Medulla oblongata (tissue), 1 donor: ENCODE measurements around the gene PPP1R9B.

Experiments used
- DNase-seq: peaks from one replicate; pipeline ENCODE4 v3.0.0-alpha.2; 2015; ENCODE audit errors: extremely low spot score

The PPP1R9B gene

DNA sequence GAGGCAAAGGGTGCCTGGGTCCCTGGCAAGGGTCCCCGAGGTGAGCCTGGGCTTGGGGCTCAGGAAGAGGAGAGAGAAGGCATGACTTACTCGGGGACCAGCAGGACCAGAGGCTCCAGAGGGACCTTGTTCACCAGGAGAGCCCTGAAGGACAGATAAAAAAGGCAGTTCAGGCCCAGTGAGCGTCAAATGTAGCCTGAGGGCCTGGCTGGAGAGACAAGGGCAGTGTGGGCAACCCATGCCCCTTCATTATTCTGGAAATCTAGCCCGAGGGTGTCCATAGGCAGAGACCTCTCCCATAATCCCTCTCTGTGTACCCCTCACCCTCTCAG is 36.9 kb upstream of the PPP1R9B start:
- no peak for DNase-seq

DNA sequence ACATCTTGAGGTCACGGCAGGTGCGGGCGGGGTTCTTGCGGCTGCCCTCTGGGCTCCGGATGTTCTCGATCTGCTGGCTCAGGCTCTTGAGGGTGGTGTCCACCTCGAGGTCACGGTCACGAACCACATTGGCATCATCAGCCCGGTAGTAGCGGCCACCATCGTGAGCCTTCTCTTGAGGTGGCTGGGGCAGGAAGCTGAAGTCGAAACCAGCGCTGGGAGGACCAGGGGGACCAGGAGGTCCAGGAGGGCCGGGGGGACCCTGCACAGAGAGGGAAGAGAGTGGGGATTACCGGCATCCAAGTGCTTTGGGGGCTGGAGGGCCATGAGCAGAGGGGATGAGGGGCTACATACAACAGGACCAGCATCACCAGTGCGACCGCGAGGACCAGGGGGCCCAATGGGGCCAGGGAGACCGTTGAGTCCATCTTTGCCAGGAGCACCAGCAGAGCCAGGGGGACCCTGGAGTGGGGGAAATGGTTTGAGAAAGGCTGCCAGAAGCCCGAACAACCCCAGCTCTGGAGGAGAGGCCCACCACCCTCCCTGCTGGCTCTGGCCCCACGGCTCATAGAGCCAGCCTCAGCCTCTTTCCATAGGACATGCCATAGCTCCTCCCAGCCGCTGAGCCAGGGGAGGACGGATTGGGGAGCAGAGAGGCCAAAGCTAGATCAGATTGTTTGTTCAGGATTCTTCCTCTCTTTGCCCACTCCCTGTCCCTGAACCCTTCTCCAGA is 36.4 kb upstream of the PPP1R9B start:
- DNase-seq: no peak

DNA sequence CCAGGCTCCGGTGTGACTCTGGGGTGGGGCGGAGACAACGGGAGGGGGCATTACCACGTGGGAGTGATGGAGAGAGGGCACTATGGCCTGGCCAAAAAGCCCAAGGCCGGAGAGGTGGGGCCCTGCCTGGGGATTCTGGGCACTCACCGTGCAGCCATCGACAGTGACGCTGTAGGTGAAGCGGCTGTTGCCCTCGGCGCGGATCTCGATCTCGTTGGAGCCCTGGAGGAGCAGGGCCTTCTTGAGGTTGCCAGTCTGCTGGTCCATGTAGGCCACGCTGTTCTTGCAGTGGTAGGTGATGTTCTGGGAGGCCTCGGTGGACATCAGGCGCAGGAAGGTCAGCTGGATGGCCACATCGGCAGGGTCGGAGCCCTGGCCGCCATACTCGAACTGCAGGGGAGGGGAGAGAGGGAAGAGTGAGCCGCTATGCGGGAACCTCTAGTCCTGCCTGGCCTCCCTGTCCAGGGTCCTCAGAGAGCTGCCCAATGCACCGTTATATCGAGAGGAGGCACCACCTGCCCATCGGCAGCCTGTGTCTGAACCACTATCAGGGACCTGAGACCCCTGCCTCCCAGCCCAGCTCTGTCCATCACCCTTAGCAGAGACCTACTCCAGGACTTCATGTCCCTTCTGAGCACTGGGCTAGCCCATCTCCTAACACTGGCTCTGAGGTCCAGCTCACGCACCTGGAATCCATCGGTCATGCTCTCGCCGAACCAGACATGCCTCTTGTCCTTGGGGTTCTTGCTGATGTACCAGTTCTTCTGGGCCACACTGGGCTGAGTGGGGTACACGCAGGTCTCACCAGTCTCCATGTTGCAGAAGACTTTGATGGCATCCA is 35.4 kb upstream of the PPP1R9B start:
- no peak for DNase-seq

DNA sequence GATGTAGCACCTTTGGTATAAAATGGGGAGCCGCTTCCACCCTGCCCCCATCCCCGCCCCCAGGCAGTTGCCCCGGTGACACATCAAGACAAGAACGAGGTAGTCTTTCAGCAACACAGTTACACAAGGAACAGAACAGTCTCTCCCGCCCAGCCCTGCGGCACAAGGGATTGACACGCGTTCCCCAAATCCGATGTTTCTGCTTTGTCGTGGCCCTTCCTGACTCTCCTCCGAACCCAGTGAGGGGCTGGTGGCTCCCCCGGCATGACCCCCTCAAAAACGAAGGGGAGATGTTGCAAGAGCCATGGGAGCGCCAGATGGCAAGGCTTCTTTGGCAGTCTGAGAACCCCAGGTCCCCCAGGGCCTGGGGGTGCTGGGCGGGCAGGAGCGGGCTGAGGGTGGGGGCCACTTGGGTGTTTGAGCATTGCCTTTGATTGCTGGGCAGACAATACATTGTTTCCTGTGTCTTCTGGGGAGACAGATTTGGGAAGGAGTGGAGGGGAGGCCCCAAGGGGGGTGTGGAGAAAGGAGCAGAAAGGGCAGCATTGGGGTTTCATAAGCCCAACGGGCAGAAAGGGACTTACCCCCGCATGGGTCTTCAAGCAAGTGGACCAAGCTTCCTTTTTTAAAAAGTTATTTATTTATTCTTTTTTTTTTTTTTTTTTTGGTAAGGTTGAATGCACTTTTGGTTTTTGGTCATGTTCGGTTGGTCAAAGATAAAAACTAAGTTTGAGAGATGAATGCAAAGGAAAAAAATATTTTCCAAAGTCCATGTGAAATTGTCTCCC is 34.3 kb upstream of the PPP1R9B start:
- DNase-seq: no peak

DNA sequence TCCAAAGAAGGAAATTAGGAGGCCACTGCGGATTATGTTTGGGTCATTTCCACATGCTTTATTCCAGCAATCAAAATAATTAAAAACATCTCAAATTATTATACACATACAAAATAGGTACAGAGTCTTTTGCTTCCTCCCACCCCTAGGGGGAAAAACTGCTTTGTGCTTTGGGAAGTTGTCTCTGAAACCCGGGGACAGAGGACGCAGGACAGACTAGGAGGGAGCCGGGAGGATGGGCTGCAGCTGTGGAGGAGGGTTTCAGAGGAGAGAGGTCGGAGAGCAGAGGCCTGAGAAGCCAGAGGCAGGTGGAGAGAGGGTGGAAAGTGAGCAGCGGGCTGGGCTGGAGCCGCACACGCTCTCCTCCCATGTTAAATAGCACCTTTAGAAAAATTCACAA is 33.6 kb upstream of the PPP1R9B start:
- no peak for DNase-seq

DNA sequence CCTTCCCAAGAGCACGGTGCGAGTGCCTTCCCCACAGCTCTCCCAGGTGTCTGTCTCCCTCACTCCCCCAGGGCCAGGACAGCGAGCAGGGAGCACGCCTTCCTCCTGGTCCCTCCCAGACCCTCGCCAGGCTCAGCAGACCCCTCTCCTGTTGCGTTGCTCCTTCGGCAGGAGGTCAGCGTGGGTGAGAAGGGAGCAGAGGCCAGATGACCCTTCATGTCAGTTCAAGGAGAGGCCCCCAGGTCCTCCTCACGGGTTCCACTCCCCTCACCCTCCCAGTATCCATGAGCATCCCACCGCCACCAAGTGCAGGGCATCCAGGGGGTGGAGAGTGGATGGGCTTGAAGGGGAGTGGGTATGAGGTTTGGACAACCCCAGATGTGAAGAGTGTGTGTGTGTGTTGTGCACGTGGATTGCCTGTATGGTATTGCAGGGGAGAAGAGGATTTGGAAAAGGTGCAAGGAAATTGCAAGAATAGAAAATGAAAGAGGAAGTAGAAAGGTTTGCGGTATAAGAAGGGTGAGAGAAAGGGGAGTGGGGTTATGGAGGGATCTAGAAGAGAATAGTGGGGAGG is 33.0 kb upstream of the PPP1R9B start:
- no peak for DNase-seq

DNA sequence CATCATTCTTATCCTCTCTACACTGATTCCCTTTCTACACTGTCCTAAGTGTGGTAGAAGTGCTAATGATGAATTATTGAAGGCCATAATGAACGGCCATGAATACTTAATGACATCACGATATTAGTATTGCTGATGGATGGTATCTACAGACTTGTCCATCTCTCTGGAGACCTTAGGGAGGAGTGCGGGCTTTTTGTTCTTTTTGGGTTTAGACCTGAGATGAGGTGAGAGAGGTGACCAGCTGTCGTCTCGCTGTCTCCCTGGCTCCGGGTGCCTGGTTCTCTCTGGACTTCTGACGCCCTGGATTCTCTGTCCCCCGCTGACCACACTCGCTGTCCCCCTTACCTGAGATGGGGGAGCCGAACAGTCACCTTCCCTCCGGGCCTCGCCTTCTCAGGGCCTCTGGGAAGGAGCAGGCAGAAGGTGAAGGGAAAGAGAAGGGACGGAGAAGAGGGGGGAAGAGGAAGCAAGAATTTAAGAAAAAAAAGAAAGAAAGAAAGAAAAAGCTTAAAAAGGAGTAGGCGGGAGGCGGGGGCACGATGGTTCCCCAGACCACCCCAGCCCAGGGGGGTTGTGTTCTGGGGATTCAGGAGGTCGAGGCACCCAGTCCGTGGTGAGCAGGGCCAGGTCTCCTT is 32.4 kb upstream of the PPP1R9B start:
- DNase-seq: no peak

DNA sequence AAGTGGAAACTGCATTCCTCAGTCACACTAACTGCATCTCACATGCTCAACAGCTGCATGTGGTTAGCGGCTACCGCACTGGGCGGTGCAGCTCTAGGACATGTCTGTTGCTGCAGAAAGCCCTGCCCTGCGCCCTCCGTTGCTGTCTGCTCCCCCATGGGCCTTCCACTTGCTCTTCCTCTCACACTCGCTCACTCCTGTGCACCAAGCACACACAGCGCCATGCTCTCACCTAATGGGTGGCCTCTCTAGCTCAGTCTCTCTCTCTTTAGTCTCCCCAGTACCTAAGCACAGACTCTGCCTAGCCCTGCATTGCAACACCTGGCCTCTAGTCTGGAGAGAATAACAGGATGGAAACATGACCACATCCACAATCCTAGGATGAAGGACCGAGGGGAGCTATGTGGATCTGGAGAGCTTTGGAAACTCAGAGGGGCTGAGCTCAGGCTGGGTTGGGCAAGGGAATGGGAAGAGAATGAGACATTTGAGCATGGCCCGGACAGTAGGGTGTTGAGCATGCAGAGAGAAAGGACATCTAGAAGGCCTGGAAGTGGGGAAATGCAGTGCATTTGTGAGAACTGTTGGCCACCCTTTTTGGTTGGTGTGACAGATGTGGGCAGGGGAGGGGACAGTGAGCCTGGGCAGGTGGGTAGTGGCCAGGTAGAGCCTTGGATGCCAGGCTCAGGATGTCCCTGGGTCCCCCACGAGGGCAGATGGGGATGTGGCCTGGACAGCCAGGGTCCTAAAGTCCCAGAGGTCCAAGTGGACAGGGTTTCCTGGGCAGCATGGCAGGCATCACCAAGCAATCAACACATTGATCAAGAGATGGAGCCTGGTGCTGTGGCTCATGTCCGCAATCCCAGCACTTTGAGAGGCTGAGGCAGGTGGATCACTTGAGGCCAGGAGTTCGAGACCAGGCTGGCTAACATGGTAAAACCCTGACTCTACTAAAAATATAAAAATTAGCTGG is 31.4 kb upstream of the PPP1R9B start:
- DNase-seq: no peak

DNA sequence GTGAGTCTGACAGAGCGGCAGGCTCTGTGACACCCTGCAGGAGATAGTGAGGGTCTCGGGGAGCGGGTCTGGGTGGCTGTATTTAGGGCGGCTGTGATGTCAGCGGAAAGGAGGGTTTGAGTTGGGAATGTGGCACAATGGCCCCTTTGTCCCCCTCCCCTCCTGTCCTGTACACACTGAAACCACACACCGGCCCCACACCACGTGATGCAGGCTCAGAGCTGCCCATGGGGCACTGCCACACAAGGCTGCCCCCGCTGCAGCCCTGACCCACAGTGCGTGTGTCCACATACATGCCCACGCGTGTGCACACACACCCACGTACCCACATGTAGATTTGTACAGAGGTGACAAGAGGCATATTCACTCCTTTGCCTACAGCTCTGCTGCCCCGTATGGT is 30.7 kb upstream of the PPP1R9B start:
- peak; percentile 63 for DNase-seq

DNA sequence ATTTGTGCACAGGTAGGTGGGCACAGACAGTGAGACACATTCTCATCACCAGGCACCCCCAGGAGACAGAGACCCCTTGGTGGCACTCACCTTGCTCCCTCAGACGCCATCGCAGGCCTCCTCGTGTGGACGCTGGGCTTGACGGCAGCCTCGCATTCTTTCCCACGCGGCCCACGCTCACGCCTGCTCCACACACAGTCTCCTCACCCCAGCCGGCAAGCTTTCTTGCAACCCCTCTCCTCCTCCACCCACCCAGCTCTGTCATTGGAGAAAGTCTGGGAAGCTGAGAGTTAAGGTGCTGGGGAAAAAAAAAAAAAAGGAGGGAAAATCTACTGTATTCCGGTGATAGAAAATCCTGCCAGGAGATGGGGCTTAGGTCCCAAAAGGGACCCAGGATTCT is 30.1 kb upstream of the PPP1R9B start:
- DNase-seq: no peak

DNA sequence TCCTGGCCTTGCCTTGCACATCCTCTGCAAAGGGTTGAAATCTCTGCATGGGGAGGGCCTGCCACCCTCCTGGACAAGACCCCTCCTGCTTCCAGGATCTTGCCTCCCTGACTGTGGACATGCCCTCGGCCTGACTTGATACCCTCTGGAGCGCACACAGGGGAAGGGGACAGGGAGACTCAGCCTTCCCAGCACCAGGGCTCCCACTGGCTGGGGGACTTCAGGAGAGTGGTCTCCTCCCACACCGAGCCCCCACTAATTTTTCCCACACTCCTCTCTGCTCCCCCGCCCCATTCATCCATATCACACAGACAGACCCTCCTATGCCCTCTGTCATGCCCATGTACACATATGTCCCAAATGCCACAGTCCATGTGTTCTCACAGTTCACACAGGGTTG is 29.6 kb upstream of the PPP1R9B start:
- no peak for DNase-seq

DNA sequence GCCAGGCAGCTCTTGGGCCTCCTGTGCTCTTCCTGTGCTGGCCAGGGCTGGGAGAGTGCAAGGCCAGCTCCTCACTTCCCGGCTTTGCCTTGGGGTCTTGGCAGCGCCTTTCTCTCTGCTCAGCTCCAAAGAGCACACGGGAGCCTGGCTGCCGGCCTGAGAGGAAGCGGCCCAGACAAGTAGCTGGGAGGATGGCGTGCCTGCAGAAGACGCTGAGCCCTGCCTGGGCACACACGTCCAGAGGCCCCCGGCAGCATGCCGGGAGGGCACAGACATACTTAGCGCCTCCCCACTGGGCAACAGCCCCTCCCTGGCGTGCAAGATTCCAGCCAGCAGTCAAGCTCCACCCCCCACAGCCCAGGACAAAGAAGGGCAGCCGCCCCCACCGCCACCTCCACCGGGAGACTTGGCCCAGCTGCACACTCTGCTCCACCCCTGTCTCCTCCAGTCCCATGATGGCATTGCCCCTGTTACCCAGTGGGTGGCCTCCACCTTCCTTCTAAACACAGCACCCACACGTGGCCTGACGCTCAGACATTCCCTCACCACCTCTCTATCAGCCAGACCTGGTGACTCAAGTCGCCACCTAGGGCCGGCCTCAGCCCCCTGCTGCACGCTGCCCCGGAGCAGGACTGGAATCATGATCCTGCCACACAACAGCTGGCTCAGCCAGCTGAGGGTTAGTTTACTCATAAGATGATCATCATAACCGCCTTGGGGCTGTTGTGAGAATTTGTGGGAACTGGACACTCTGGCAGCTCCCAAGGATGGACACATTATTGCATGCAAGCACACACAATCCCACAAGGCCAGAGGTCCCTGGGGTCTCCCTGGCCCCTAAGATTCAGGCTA is 27.7 kb upstream of the PPP1R9B start:
- peak; percentile 61 for DNase-seq

DNA sequence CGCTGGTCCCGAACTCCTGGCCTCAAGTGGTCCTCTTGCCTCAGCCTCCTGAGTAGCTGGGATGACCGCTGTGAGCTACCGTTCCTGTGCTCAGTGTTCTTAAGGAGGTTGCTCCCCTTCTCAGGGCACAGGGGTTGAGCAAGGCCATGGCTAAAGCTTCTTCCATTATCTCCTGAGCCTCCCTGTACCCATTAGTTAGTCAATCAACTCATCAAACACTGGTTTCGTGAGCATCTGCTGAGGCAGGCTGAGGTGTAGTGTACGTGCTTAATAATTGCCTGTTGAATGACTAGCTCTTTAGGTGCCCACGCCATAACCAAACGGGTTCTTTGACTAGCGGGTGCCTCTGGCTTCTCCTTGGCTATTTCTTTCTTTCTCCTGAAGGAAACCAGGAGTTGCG is 27.0 kb upstream of the PPP1R9B start:
- no peak for DNase-seq

DNA sequence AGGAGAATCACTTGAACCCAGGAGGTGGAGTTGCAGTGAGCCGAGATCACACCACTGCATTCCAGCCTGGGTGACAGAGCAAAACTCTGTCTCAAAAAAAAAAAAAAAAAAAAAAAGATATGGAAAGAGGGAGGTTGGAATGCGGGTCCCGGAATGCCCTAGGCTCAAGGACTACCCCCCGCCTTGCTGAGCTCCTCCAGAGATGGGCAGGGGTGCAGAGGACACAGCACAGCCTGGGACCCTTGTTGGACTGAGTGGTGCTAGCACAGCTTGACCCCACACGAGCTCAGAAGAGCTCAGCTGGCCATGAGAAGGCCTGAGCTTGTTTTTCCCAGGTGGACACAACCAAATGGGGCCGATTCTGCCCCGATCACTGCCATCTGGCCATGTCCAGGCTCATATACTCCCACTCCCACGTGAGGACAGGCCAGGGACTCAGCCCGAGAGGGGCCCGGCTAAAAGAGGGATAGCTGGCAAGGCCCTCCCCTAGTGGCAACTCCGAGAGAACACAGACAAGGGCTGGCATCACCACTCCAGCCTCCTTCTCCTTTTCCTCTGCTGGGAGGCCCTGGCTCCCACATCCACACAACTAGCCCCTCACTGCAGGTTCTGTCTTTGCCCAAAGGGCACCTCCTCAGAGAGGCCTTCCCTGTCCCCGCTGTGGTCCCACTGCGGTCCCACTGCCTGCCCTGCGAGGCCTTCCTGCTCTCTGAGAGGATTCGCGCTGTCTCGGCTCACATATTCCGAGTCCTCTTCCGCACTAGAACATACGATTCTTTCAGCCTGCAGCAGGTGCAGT is 26.3 kb upstream of the PPP1R9B start:
- no peak for DNase-seq

DNA sequence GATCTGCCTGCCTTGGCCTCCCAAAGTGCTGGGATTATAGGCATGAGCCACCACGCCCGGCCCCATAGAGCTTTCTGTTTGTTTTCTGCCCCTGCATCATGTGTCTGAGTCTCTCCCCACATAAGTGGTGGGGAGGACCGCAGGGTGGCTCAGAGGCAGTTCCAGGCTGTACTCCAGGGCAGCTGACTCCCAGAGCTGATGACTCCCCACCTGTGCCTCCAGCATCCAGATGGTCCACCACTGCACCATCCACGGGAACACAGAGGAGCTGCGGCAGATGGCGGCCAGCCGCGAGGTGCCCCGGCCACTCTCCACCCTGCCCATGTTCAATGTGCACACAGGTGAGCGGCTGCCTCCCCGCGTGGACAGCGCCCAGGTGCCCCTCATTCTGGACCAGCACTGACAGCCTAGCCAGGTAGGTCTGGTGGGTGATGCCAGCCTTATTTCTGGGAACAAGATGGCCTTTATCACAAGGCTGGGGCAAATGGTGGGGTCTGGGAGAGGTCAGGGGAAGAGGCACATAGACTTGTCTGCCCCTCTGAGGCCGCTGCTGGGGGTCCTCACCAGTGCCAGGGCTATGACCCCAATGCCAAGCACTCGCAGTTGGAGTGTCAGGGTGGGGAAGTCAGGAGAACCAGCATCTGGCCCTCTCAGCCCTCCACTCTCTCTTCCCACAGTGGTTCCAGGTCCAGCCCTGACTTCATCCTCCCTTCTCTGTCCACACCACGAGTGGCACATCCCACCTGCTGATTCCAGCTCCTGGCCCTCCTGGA is 24.7 kb upstream of the PPP1R9B start:
- DNase-seq: no peak

DNA sequence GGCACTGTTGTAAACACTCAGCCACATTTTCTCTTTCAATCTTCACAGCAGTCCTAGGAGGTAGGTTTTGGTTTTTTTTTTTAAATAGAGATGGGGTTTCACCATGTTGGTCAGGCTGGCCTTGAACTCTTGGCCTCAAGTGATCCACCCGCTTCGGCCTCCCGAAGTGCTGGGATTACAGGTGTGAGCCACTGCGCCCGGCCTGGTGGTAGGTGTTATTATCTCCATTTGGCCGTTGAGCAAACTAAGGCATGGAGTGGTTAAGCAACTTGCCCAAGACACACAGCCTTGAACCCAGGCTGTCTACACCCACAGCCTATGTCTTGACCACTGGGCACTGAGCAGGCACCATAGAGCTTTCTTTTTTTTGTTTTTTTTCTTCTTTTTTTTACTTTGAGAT is 24.0 kb upstream of the PPP1R9B start:
- no peak for DNase-seq

DNA sequence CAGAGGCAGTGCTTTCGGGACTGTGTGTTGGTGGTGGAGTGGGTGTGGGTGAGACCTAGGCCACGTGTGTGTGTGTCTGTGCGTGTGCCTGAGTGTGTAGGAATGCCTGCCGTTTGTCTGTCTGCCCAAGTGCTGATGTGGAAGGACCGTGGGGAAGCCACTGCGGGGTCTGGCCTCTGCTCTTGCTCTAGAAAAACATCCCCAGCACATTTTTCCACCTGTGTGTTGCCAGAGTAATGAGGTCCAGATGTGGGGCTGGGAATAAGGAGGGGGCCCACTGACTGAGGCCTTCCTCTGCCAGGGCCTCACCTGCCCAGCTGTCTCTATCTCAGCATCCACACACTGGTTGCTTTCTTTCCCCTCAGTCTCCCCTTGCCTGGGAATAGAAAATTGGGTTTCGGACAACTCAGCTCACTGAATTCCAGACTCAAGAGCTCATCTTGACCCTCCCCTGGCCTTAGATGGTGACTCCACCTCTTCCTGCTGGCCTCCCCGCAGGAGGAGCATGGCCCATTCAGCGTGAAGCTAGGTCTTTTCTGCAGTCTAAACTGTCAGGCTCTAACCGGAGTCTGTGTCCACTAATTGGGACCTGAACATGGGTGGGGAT is 23.0 kb upstream of the PPP1R9B start:
- no peak for DNase-seq

DNA sequence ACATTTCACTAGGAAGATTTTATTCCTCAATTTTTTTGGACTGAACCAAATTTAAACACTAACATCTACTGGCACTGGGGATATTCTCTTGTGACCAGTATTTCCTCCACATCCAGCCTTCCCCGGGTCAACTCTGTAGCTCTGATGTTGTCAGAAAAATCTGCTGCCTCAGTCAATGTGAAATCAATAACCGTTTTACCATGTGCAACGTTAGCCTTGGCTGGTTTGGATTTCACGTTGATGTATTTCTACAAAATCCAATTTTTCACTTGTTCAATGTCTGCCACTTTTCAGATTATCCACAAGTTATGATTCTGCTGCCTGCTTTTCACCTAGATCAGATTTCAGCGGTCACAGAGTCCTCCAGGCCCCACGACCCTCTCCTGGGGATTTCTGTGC is 22.5 kb upstream of the PPP1R9B start:
- no peak for DNase-seq
